Vagina (tissue), 2 donors: ENCODE data around the gene TSTD2.

Experiments
- POLR2A ChIP-seq, 2 donors: fragments of 450-650 bp; IDR thresholded peaks; one replicate each; pipeline ENCODE4 v1.6.1; 2017; ENCODE audit warnings: antibody characterized with exemption in 2 of 2, mild to moderate bottlenecking in 2 of 2, moderate library complexity in 2 of 2
- TF ChIP-seq, protein P1 (sequence below), 3 experiments: fragments of 450-650 bp in 2 of 3; fragments of 200-600 bp in 1 of 3; sonication (generic) in 1 of 3; IDR thresholded peaks; one replicate each; pipeline ENCODE4 v1.5.1; 2017 to 2019; ENCODE audit warnings: antibody characterized with exemption in 3 of 3, mild to moderate bottlenecking in 2 of 3, moderate library complexity in 2 of 3

DNA sequence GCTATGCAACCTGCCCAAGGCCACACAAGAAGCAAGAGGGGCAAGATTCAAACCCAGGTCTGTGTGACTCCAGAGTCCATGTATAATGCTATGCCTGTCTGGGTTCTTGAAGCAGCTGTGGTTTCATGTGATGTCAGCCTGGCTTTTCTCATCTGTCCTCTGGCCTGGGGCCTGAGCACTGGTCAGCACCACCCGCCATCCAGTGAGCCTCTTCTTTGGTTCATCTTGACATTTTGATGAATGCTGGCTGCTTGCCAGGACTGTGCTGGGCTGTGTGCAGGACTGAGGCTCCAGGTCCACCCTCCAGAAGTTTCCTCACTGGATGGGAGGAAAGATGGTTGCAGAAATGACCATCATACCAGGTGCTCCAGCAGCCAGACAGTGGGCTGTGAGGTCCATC is 61.5 kb downstream of the TSTD2 start:
- TF ChIP-seq, protein P1, sequence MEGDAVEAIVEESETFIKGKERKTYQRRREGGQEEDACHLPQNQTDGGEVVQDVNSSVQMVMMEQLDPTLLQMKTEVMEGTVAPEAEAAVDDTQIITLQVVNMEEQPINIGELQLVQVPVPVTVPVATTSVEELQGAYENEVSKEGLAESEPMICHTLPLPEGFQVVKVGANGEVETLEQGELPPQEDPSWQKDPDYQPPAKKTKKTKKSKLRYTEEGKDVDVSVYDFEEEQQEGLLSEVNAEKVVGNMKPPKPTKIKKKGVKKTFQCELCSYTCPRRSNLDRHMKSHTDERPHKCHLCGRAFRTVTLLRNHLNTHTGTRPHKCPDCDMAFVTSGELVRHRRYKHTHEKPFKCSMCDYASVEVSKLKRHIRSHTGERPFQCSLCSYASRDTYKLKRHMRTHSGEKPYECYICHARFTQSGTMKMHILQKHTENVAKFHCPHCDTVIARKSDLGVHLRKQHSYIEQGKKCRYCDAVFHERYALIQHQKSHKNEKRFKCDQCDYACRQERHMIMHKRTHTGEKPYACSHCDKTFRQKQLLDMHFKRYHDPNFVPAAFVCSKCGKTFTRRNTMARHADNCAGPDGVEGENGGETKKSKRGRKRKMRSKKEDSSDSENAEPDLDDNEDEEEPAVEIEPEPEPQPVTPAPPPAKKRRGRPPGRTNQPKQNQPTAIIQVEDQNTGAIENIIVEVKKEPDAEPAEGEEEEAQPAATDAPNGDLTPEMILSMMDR (IDR thresholded peaks at IDR 0.05), result no peak
- no peak for TF ChIP-seq POLR2A (IDR thresholded peaks at IDR 0.05)
